Measurements from ENCODE around the gene XIAP. TPM values are rescaled to one million over a fixed set of nuclear protein-coding genes. Genes with fewer than 3 reads are reported as not detected.

XIAP gene
- total RNA-seq, 2 experiments from 2014 or later = 19.4 to 25.6 TPM

GRCh38 chrX:123962794-123963373 lies 103.0 kb downstream of the XIAP start:
- peak overlapping the region; percentile 98 for H3K4me3 Mint-ChIP-seq
- intact Hi-C loops (cut with micrococcal nuclease) = loop anchor here (5.0 to 10.0 kb wide), 5 partner anchors 54 to 384 kb away; partner anchors contain the start of gene SH2D1A
- peak; percentile 68 for ATAC-seq
- no peak for TF ChIP-seq CTCF (IDR thresholded peaks at IDR 0.05)
- peaks cover 26% of the 10 kb centered on the region for H3K36me3 Mint-ChIP-seq (ENCODE audit: low read depth)
- peak; percentile 91 for DNase-seq
- H3K9me3 Mint-ChIP-seq = no peaks in the 10 kb centered on the region
- H3K27me3 Mint-ChIP-seq = no peaks in the 10 kb centered on the region
- H3K27ac Mint-ChIP-seq = peak overlapping the region; percentile 100
- ChIA-PET CTCF (interaction anchor here (1.3 kb wide), 1 partner anchor 55 kb away, joined by 3 read pairs; no protein-coding TSS in a partner anchor), POLR2A (interaction anchor here (0.8 to 2.2 kb wide), 6 partner anchors 9 to 381 kb away, joined by 3 to 8 read pairs (median 4); no protein-coding TSS in a partner anchor)
- H3K4me1 Mint-ChIP-seq (ENCODE audit: low read depth) = peaks cover 26% of the 10 kb centered on the region

Other genes starting within 250 kb of the XIAP start
- 10 to 100 TPM; 72.3 to 83.6 TPM for gene THOC2, start 127.0 kb upstream of the XIAP start, total RNA-seq
- gene STAG2, start 101.7 kb downstream of the XIAP start, total RNA-seq = 10 to 100 TPM; 93.9 to 98.4 TPM